Renal cortical epithelial cell (primary cell): ENCODE data around the gene TCF4. TPM values are rescaled to one million over a fixed set of nuclear protein-coding genes. Genes with fewer than 3 reads are reported as not detected.
A peak's percentile ranks its signal among the peaks of the same experiment; 100 is the strongest.

Source experiments
- DNase-seq: peaks from one replicate; pipeline ENCODE4 v3.0.0-alpha.2; 2011; ENCODE audit warnings: low read depth
- total RNA-seq: library from RNA; depleted of rRNA; stranded (reverse); fragments of >200 nt; gene quantifications from 2 replicates; pipeline ENCODE4 v1.2.3, GENCODE V29; 2014

TCF4 gene
- total RNA-seq, 1 donor from 2014 or later, result 11.0 TPM

GRCh38 chr18:55585920-55586561, 2.0 kb downstream of the TCF4 start:
- peak; percentile 1 for DNase-seq

GRCh38 chr18:55585065-55585919, 2.7 kb downstream of the TCF4 start:
- DNase-seq, result no peak

- DNase-seq, result no peak
These were observed 3.8 kb downstream of the TCF4 start for GRCh38 chr18:55584201-55584600.

GRCh38 chr18:55582325-55582724, 5.7 kb downstream of the TCF4 start:
- peak; percentile 35 for DNase-seq

GRCh38 chr18:55579501-55580270, 8.3 kb downstream of the TCF4 start:
- no peak for DNase-seq

GRCh38 chr18:55577812-55578539, 10.0 kb downstream of the TCF4 start:
- DNase-seq, result peak; percentile 2

- DNase-seq, result no peak
These were observed 12.0 kb downstream of the TCF4 start for GRCh38 chr18:55576001-55576400.

GRCh38 chr18:55575066-55575465, 12.9 kb downstream of the TCF4 start:
- DNase-seq, result no peak

GRCh38 chr18:55573386-55573785, 14.6 kb downstream of the TCF4 start:
- no peak for DNase-seq

- no peak for DNase-seq
These were observed 17.0 kb downstream of the TCF4 start for GRCh38 chr18:55570966-55571365.

GRCh38 chr18:55566456-55566935, 21.5 kb downstream of the TCF4 start:
- no peak for DNase-seq

- no peak for DNase-seq
These were observed 28.3 kb downstream of the TCF4 start for GRCh38 chr18:55559739-55560138.

- DNase-seq, result no peak
These were observed 30.8 kb downstream of the TCF4 start for GRCh38 chr18:55557211-55557610.

GRCh38 chr18:55555395-55556027, 32.5 kb downstream of the TCF4 start:
- no peak for DNase-seq

GRCh38 chr18:55552526-55553189, 35.3 kb downstream of the TCF4 start:
- DNase-seq, result peak; percentile 10

GRCh38 chr18:55551227-55551626, 36.8 kb downstream of the TCF4 start:
- no peak for DNase-seq

- no peak for DNase-seq
These were observed 37.5 kb downstream of the TCF4 start for GRCh38 chr18:55550471-55550870.

- DNase-seq, result no peak
These were observed 38.4 kb downstream of the TCF4 start for GRCh38 chr18:55549474-55550104.

- no peak for DNase-seq
These were observed 40.3 kb downstream of the TCF4 start for GRCh38 chr18:55547705-55548056.
